Natural killer cell (primary cell): ENCODE results near the gene ATP2A3. TPM values are rescaled to one million over a fixed set of nuclear protein-coding genes. Genes with fewer than 3 reads are reported as not detected.

ENCODE experiments used
- ATAC-seq, 3 donors: fragments of 150-1000 bp in 2 of 3; fragments of 200-7000 bp in 1 of 3; cut with Tn5 transposase; 1 replicate in 1 of 3; 2 replicates in 2 of 3; pipeline ENCODE4 v1.10.0; 2021; ENCODE audit warnings: mild to moderate bottlenecking in 2 of 3, moderate library complexity in 2 of 3
- DNase-seq, 2 donors: peaks; one replicate each; pipeline versions ENCODE4 v3.0.0 to v3.0.0-alpha.2; 2013 to 2021; ENCODE audit warnings: mixed read lengths in 1 of 2
- H3K27ac ChIP-seq: one replicate; pipeline ENCODE4 v1.5.1; 2013; ENCODE audit warnings: mild to moderate bottlenecking, low read length
- H3K27me3 ChIP-seq: one replicate; pipeline ENCODE4 v1.6.1; 2013; ENCODE audit warnings: low read length; ENCODE audit not compliant: control insufficient read depth, insufficient read depth
- H3K36me3 ChIP-seq: one replicate; pipeline ENCODE4 v1.6.1; 2013; ENCODE audit warnings: low read length; ENCODE audit not compliant: control insufficient read depth, insufficient read depth
- H3K4me1 ChIP-seq: one replicate; pipeline ENCODE4 v1.6.1; 2013; ENCODE audit warnings: low read length; ENCODE audit not compliant: control insufficient read depth, insufficient read depth
- H3K4me3 ChIP-seq: one replicate; pipeline ENCODE4 v1.5.1; 2013; ENCODE audit warnings: low read length
- H3K9me3 ChIP-seq: one replicate; pipeline ENCODE4 v1.6.1; 2013; ENCODE audit warnings: low read length; ENCODE audit not compliant: control insufficient read depth, insufficient read depth
- H3K27ac Mint-ChIP-seq, 2 donors: one replicate each; pipeline ENCODE4 v1.8.0; 2022; ENCODE audit warnings: mild to moderate bottlenecking in 2 of 2, mixed read lengths in 2 of 2, moderate library complexity in 1 of 2
- H3K27me3 Mint-ChIP-seq, 2 donors: one replicate each; pipeline ENCODE4 v1.8.0; 2022; ENCODE audit warnings: low read depth in 2 of 2, mixed read lengths in 2 of 2
- H3K36me3 Mint-ChIP-seq: one replicate; pipeline ENCODE4 v1.8.0; 2022; ENCODE audit warnings: mixed read lengths
- H3K4me1 Mint-ChIP-seq, 2 donors: one replicate each; pipeline ENCODE4 v1.8.0; 2022; ENCODE audit warnings: mixed read lengths in 2 of 2
- H3K4me3 Mint-ChIP-seq: one replicate; pipeline ENCODE4 v1.8.0; 2022; ENCODE audit warnings: mild to moderate bottlenecking, moderate library complexity, mixed read lengths
- H3K9me3 Mint-ChIP-seq, 2 donors: one replicate each; pipeline ENCODE4 v1.8.0; 2022; ENCODE audit warnings: mixed read lengths in 2 of 2
- WGBS: methylation state at CpG from one replicate; pipeline ENCODE4 v1.1.7; 2013; ENCODE audit warnings: missing lambda C conversion rate; ENCODE audit not compliant: insufficient coverage; 5-methylcytosine and 5-hydroxymethylcytosine counted together
- intact Hi-C: fragments of 100-400 bp; cut with micrococcal nuclease; formaldehyde crosslinking; loops from one replicate; pipeline ENCODE4 v1.14.2; 2022
- total RNA-seq, 4 donors: library from RNA; stranded (reverse); fragments of 120-200 nt in 1 of 4; gene quantifications; one replicate each; pipeline versions ENCODE4 v1.2.3 to v1.2.4, GENCODE V29; 2013 to 2022
- TF ChIP-seq, protein P1 (sequence below): fragments of 200-600 bp; IDR thresholded peaks from one replicate; pipeline ENCODE4 v1.8.0; 2022; ENCODE audit warnings: antibody characterized with exemption

ATP2A3 gene
- total RNA-seq, 3 donors from 2014 or later (not counting 1 experiment from before 2014, with no cell fraction given), result 326 to 397 (median 377) TPM

DNA sequence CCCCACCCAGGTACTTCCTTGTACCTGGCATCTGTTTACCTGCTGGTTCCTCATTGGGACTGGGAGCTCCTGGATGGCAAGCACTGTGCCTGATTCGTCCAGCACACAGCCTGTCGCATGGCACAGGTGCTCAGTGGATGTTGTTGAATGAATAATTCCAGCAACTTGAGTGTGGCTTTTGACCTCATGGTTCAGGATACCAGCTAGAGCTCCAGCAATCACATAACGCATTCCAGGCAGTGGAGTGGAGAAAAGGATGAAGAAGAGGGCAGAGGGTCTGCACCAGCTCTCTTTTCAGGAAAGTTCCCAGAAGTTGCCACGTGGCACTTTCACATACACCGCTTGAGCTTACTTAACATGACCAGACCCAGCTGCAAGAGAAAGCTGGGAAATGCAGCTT, 70.0 kb downstream of the ATP2A3 start:
- no peaks in the 10 kb centered on the region for H3K27me3 Mint-ChIP-seq
- no peak for ATAC-seq
- no peak overlapping the region for H3K4me3 ChIP-seq
- no peaks in the 10 kb centered on the region for H3K36me3 Mint-ChIP-seq
- intact Hi-C loops, result loop anchor here (2.0 to 5.0 kb wide), 2 partner anchors 39 to 68 kb away; partner anchors contain the start of gene ATP2A3
- WGBS, result 96% methylated on average over 5 of the region's 5 CpGs
- TF ChIP-seq, protein P1, sequence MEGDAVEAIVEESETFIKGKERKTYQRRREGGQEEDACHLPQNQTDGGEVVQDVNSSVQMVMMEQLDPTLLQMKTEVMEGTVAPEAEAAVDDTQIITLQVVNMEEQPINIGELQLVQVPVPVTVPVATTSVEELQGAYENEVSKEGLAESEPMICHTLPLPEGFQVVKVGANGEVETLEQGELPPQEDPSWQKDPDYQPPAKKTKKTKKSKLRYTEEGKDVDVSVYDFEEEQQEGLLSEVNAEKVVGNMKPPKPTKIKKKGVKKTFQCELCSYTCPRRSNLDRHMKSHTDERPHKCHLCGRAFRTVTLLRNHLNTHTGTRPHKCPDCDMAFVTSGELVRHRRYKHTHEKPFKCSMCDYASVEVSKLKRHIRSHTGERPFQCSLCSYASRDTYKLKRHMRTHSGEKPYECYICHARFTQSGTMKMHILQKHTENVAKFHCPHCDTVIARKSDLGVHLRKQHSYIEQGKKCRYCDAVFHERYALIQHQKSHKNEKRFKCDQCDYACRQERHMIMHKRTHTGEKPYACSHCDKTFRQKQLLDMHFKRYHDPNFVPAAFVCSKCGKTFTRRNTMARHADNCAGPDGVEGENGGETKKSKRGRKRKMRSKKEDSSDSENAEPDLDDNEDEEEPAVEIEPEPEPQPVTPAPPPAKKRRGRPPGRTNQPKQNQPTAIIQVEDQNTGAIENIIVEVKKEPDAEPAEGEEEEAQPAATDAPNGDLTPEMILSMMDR, result no peak
- peak overlapping the region; percentile 60 to 66 for H3K27ac Mint-ChIP-seq
- no peaks in the 10 kb centered on the region for H3K36me3 ChIP-seq
- H3K27ac ChIP-seq, result no peak overlapping the region
- peaks cover 19% of the 10 kb centered on the region for H3K4me1 ChIP-seq
- no peaks in the 10 kb centered on the region for H3K27me3 ChIP-seq
- H3K4me1 Mint-ChIP-seq, result peaks cover 18 to 30% of the 10 kb centered on the region in 2 donors
- DNase-seq, result no peak
- H3K9me3 Mint-ChIP-seq, result no peaks in the 10 kb centered on the region
- no peaks in the 10 kb centered on the region for H3K9me3 ChIP-seq
- H3K4me3 Mint-ChIP-seq, result peak overlapping the region; percentile 85

DNA sequence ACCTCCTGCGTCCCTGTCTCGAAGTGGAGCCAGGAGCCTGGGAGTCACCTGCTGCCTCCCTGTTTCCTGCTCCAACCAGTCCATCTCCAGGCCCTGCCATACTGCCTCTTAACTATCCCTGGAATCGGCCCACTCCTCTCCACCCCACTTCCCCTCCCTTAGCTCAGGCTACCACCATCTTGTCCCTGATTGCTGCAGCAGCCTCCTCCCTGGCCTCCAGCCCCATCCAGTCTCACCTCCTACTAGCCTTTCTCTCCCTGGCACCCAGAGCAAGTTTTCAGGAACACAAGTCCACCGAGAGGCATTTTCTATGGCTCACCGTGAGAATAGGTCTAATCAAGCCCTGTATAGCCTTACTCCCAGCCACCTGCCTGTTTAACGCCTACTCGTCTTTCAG, 70.5 kb downstream of the ATP2A3 start:
- intact Hi-C loops, result loop anchor here (2.0 to 5.0 kb wide), 2 partner anchors 39 to 69 kb away; partner anchors contain the start of gene ATP2A3
- Mint-ChIP-seq H3K9me3 (no peaks in the 10 kb centered on the region), H3K36me3 (no peaks in the 10 kb centered on the region), H3K4me1 (peaks cover 18 to 30% of the 10 kb centered on the region in 2 donors), H3K27ac (peak overlapping the region; percentile 60 to 66), H3K27me3 (no peaks in the 10 kb centered on the region), H3K4me3 (peak overlapping the region; percentile 85)
- peak overlapping the region; percentile 52 for H3K4me3 ChIP-seq
- DNase-seq (no peak), ATAC-seq (no peak)
- peak overlapping the region; percentile 8 for H3K27ac ChIP-seq
- no peaks in the 10 kb centered on the region for H3K36me3 ChIP-seq
- H3K9me3 ChIP-seq, result no peaks in the 10 kb centered on the region
- H3K27me3 ChIP-seq, result no peaks in the 10 kb centered on the region
- WGBS, result 69% methylated on average over 7 of the region's 7 CpGs
- TF ChIP-seq, protein P1, result no peak
- peaks cover 19% of the 10 kb centered on the region for H3K4me1 ChIP-seq

DNA sequence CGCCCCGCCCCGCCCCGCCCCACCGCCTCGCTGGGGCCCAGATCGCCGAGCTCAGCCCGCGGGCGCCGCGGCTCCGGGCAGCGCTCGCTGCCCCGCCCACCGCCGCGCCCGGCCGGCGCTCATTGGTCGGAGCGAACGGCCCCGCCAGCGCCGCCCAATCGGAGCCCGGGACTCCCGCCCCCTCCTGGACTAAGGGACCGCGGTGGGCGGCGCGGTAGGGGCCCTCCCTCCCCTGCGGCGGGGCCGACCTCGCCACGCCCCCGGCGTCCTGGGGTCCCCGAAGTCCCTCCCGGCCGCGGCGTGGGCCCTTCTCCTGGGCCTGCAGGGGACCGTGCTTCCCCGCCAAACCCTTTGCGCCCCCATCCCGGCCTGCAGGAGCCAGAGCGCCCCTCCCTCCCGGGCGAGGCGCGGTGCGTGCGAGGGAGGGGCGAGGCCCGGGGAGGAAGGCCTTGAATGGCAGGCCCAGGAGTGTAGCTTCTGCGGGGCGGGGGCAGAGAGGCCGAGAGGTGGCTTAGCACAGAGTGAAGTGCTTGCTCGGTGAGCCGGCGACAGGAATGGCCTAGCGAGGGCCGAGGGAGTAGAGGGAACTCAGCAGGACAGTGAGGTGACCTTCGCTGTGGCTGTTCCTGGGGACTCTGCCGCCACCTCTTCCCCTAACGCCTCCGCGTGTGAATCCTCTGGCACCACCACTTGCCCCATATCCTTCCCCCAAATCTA, 71.1 kb downstream of the ATP2A3 start, which contains the start of gene CAMKK1:
CAMKK1 (minus strand) TSS at position 51 of the 717 bp plus-strand sequence. CDS start 7,366 bp downstream, outside the sequence.
- TF ChIP-seq, protein P1, result no peak
- peak; percentile 89 to 93 for DNase-seq
- no peaks in the 10 kb centered on the region for H3K9me3 Mint-ChIP-seq
- peak within 1 kb of the TSS; percentile 85 for H3K4me3 Mint-ChIP-seq
- peak within 1 kb of the TSS; percentile 60 to 77 for H3K27ac Mint-ChIP-seq
- H3K27me3 Mint-ChIP-seq, result no peaks in the 10 kb centered on the region
- ATAC-seq, result peak; percentile 82 to 91 (median 84)
- peaks cover 18 to 30% of the 10 kb centered on the region in 2 donors for H3K4me1 Mint-ChIP-seq
- 2% methylated on average over 75 of the region's 75 CpGs for WGBS
- Histone ChIP-seq H3K4me1 (peaks cover 19% of the 10 kb centered on the region), H3K27me3 (no peaks in the 10 kb centered on the region), H3K4me3 (peak within 1 kb of the TSS; percentile 52), H3K36me3 (no peaks in the 10 kb centered on the region), H3K9me3 (no peaks in the 10 kb centered on the region), H3K27ac (peak within 1 kb of the TSS; percentile 8)
- H3K36me3 Mint-ChIP-seq, result no peaks in the 10 kb centered on the region
- intact Hi-C loops, result loop anchor here (5.0 kb wide), 1 partner anchor 69 kb away; the partner anchor contains the start of gene ATP2A3
